ENCODE measurements around the gene NDUFS8. TPM values are rescaled to one million over a fixed set of nuclear protein-coding genes. Genes with fewer than 3 reads are reported as not detected.

NDUFS8 gene
- total RNA-seq, 4 donors from 2014 or later, result 155 to 226 (median 188) TPM

- Histone ChIP-seq H3K27ac (peak overlapping the region in 1 of 4 donors; percentile 4), H3K4me1 (peaks cover 14 to 22% (median 15%) of the 10 kb centered on the region in 4 donors), H3K4me3 (no peak overlapping the region), H3K27me3 (no peaks in the 10 kb centered on the region), H3K9me3 (no peaks in the 10 kb centered on the region), H3K36me3 (no peaks in the 10 kb centered on the region)
- WGBS, 2 donors (ENCODE audit: low coverage in 1 of 2), result 49% methylated on average over 13 of the region's 16 CpGs; no CpG with 5 or more reads in 1 of the 2 donors
- no peak for DNase-seq
- in situ Hi-C loops (cut with MboI; ENCODE audit: low pct_ligation_motif_present in 1 of 4, low pct_unique_long_range_greater_than_20kb in 1 of 4, low sequenced_read_pairs in 3 of 4) (no loop called here), intact Hi-C loops (cut with DNase I; ENCODE audit: low total_unique reads) (no loop called here)
- TF ChIP-seq POLR2AphosphoS5 (IDR thresholded peaks at IDR 0.05) (no peak), EP300 (IDR thresholded peaks at IDR 0.05; ENCODE audit: low read depth) (no peak)
These were observed 13.3 kb upstream of the NDUFS8 start for GRCh38 chr11:68016904-68017817.

GRCh38 chr11:68017980-68018729 is 12.3 kb upstream of the NDUFS8 start:
- DNase-seq, result no peak
- no peak for TF ChIP-seq EP300 (IDR thresholded peaks at IDR 0.05; ENCODE audit: low read depth)
- TF ChIP-seq CTCF (IDR thresholded peaks at IDR 0.05), result no peak
- TF ChIP-seq POLR2AphosphoS5 (IDR thresholded peaks at IDR 0.05), result no peak
- no peak for TF ChIP-seq POLR2A (IDR thresholded peaks at IDR 0.05)
- Histone ChIP-seq H3K36me3 (no peaks in the 10 kb centered on the region), H3K4me3 (no peak overlapping the region), H3K27ac (no peak overlapping the region), H3K4me1 (peaks cover 14 to 22% (median 15%) of the 10 kb centered on the region in 4 donors), H3K27me3 (no peaks in the 10 kb centered on the region), H3K9me3 (no peaks in the 10 kb centered on the region)
- intact Hi-C loops (cut with DNase I; ENCODE audit: low total_unique reads) (no loop called here), in situ Hi-C loops (cut with MboI; ENCODE audit: low pct_ligation_motif_present in 1 of 4, low pct_unique_long_range_greater_than_20kb in 1 of 4, low sequenced_read_pairs in 3 of 4) (no loop called here)
- 78 to 100% methylated on average over 1 to 27 of the region's 27 CpGs for WGBS, 2 donors (ENCODE audit: low coverage in 1 of 2)

- 82% methylated on average over 12 of the region's 18 CpGs; no CpG with 5 or more reads in 1 of the 2 donors for WGBS, 2 donors (ENCODE audit: low coverage in 1 of 2)
- no peaks in the 10 kb centered on the region for H3K27me3 ChIP-seq
- H3K27ac ChIP-seq, result no peak overlapping the region
- peaks cover 13 to 21% (median 14%) of the 10 kb centered on the region in 4 donors for H3K4me1 ChIP-seq
- H3K4me3 ChIP-seq, result no peak overlapping the region
- DNase-seq, result no peak
- in situ Hi-C loops (cut with MboI; ENCODE audit: low pct_ligation_motif_present in 1 of 4, low pct_unique_long_range_greater_than_20kb in 1 of 4, low sequenced_read_pairs in 3 of 4), result no loop called here
- TF ChIP-seq CTCF (IDR thresholded peaks at IDR 0.05) (no peak), EP300 (IDR thresholded peaks at IDR 0.05; ENCODE audit: low read depth) (no peak), POLR2A (IDR thresholded peaks at IDR 0.05) (no peak), POLR2AphosphoS5 (IDR thresholded peaks at IDR 0.05) (no peak)
- H3K36me3 ChIP-seq, result no peaks in the 10 kb centered on the region
- no peaks in the 10 kb centered on the region for H3K9me3 ChIP-seq
- intact Hi-C loops (cut with DNase I; ENCODE audit: low total_unique reads), result no loop called here
These were observed 11.7 kb upstream of the NDUFS8 start for GRCh38 chr11:68018730-68019190.

- Histone ChIP-seq H3K4me3 (no peak overlapping the region), H3K27ac (no peak overlapping the region), H3K4me1 (peaks cover 6 to 13% (median 7%) of the 10 kb centered on the region in 4 donors), H3K9me3 (no peaks in the 10 kb centered on the region), H3K36me3 (no peaks in the 10 kb centered on the region), H3K27me3 (no peaks in the 10 kb centered on the region)
- DNase-seq, result no peak
- in situ Hi-C loops (cut with MboI; ENCODE audit: low pct_ligation_motif_present in 1 of 4, low pct_unique_long_range_greater_than_20kb in 1 of 4, low sequenced_read_pairs in 3 of 4), result no loop called here
- no peak for TF ChIP-seq POLR2AphosphoS5 (IDR thresholded peaks at IDR 0.05)
- no peak for TF ChIP-seq EP300 (IDR thresholded peaks at IDR 0.05; ENCODE audit: low read depth)
- TF ChIP-seq POLR2A (IDR thresholded peaks at IDR 0.05), result no peak
- TF ChIP-seq CTCF (IDR thresholded peaks at IDR 0.05), result no peak
- WGBS, 2 donors (ENCODE audit: low coverage in 1 of 2), result 83% methylated on average over 8 of the region's 12 CpGs; no CpG with 5 or more reads in 1 of the 2 donors
- intact Hi-C loops (cut with DNase I; ENCODE audit: low total_unique reads), result no loop called here
These were observed 11.0 kb upstream of the NDUFS8 start for GRCh38 chr11:68019486-68019885.

Data from transverse colon (tissue), 4 donors.